ENCODE data around the gene AGBL1. TPM values are rescaled to one million over a fixed set of nuclear protein-coding genes. Genes with fewer than 3 reads are reported as not detected.

AGBL1 gene
- total RNA-seq, 2 donors from 2014 or later = not detected

- no peak overlapping the region for H3K27ac Mint-ChIP-seq
- peaks cover 0 to 3% of the 10 kb centered on the region in 2 donors for H3K9me3 Mint-ChIP-seq
- ATAC-seq (no peak), DNase-seq (ENCODE audit: low spot score in 2 of 2) (no peak)
- no peaks in the 10 kb centered on the region for H3K36me3 Mint-ChIP-seq
Observed at GRCh38 chr15:86237111-86237500, 157.4 kb downstream of the AGBL1 start.

- no peak for ATAC-seq
- no peak for DNase-seq (ENCODE audit: low spot score in 2 of 2)
- Mint-ChIP-seq H3K27ac (no peak overlapping the region), H3K9me3 (peaks cover 0 to under 1% of the 10 kb centered on the region in 2 donors), H3K36me3 (no peaks in the 10 kb centered on the region)
Observed at GRCh38 chr15:86247249-86247955, 167.7 kb downstream of the AGBL1 start.

- DNase-seq (ENCODE audit: low spot score in 2 of 2) (no peak), ATAC-seq (no peak)
- no peak overlapping the region for H3K27ac Mint-ChIP-seq
- no peaks in the 10 kb centered on the region for H3K36me3 Mint-ChIP-seq
- no peaks in the 10 kb centered on the region for H3K9me3 Mint-ChIP-seq
Observed at GRCh38 chr15:86255247-86255646, 175.6 kb downstream of the AGBL1 start.

GRCh38 chr15:86256628-86257027, 177.0 kb downstream of the AGBL1 start:
- no peaks in the 10 kb centered on the region for H3K36me3 Mint-ChIP-seq
- no peaks in the 10 kb centered on the region for H3K9me3 Mint-ChIP-seq
- no peak for DNase-seq (ENCODE audit: low spot score in 2 of 2)
- no peak overlapping the region for H3K27ac Mint-ChIP-seq
- no peak for ATAC-seq

GRCh38 chr15:86259589-86259988, 179.9 kb downstream of the AGBL1 start:
- H3K36me3 Mint-ChIP-seq = no peaks in the 10 kb centered on the region
- no peak for DNase-seq (ENCODE audit: low spot score in 2 of 2)
- ATAC-seq = no peak
- H3K9me3 Mint-ChIP-seq = no peaks in the 10 kb centered on the region
- H3K27ac Mint-ChIP-seq = no peak overlapping the region

- H3K9me3 Mint-ChIP-seq = no peaks in the 10 kb centered on the region
- no peaks in the 10 kb centered on the region for H3K36me3 Mint-ChIP-seq
- no peak for ATAC-seq
- no peak overlapping the region for H3K27ac Mint-ChIP-seq
- DNase-seq (ENCODE audit: low spot score in 2 of 2) = no peak
Observed at GRCh38 chr15:86263230-86263629, 183.6 kb downstream of the AGBL1 start.

- H3K9me3 Mint-ChIP-seq = no peaks in the 10 kb centered on the region
- ATAC-seq (no peak), DNase-seq (ENCODE audit: low spot score in 2 of 2) (no peak)
- H3K27ac Mint-ChIP-seq = no peak overlapping the region
- no peaks in the 10 kb centered on the region for H3K36me3 Mint-ChIP-seq
Observed at GRCh38 chr15:86266896-86267484, 187.3 kb downstream of the AGBL1 start.

- Mint-ChIP-seq H3K27ac (no peak overlapping the region), H3K36me3 (no peaks in the 10 kb centered on the region), H3K9me3 (no peaks in the 10 kb centered on the region)
- ATAC-seq (no peak), DNase-seq (ENCODE audit: low spot score in 2 of 2) (no peak)
Observed at GRCh38 chr15:86267892-86268291, 188.2 kb downstream of the AGBL1 start.

- ATAC-seq = no peak
- H3K36me3 Mint-ChIP-seq = no peaks in the 10 kb centered on the region
- DNase-seq (ENCODE audit: low spot score in 2 of 2) = no peak
- H3K27ac Mint-ChIP-seq = no peak overlapping the region
- no peaks in the 10 kb centered on the region for H3K9me3 Mint-ChIP-seq
Observed at GRCh38 chr15:86268558-86268957, 188.9 kb downstream of the AGBL1 start.

- Mint-ChIP-seq H3K36me3 (no peaks in the 10 kb centered on the region), H3K9me3 (no peaks in the 10 kb centered on the region), H3K27ac (no peak overlapping the region)
- ATAC-seq (no peak), DNase-seq (ENCODE audit: low spot score in 2 of 2) (no peak)
Observed at GRCh38 chr15:86273309-86273708, 193.6 kb downstream of the AGBL1 start.

- no peak for DNase-seq (ENCODE audit: low spot score in 2 of 2)
- Mint-ChIP-seq H3K36me3 (no peaks in the 10 kb centered on the region), H3K9me3 (no peaks in the 10 kb centered on the region), H3K27ac (no peak overlapping the region)
- no peak for ATAC-seq
Observed at GRCh38 chr15:86275361-86275760, 195.7 kb downstream of the AGBL1 start.

- ATAC-seq = no peak
- H3K36me3 Mint-ChIP-seq = no peaks in the 10 kb centered on the region
Observed at GRCh38 chr15:86278586-86278985, 198.9 kb downstream of the AGBL1 start.

GRCh38 chr15:86284635-86285034, 205.0 kb downstream of the AGBL1 start:
- no peak for DNase-seq (ENCODE audit: low spot score in 2 of 2)
- no peak for ATAC-seq
- no peaks in the 10 kb centered on the region for H3K36me3 Mint-ChIP-seq
- H3K27ac Mint-ChIP-seq = no peak overlapping the region
- no peaks in the 10 kb centered on the region for H3K9me3 Mint-ChIP-seq

More at GRCh38 chr15:86278586-86278985, 198.9 kb downstream of the AGBL1 start:
- Mint-ChIP-seq H3K9me3 (no peaks in the 10 kb centered on the region), H3K27ac (no peak overlapping the region)
- no peak for DNase-seq (ENCODE audit: low spot score in 2 of 2)

- Mint-ChIP-seq H3K27ac (no peak overlapping the region), H3K36me3 (no peaks in the 10 kb centered on the region), H3K9me3 (no peaks in the 10 kb centered on the region)
- ATAC-seq = no peak
- no peak for DNase-seq (ENCODE audit: low spot score in 2 of 2)
Observed at GRCh38 chr15:86295511-86295910, 215.8 kb downstream of the AGBL1 start.

- no peaks in the 10 kb centered on the region for H3K36me3 Mint-ChIP-seq
- no peak overlapping the region for H3K27ac Mint-ChIP-seq
- DNase-seq (ENCODE audit: low spot score in 2 of 2) (no peak), ATAC-seq (no peak)
- H3K9me3 Mint-ChIP-seq = no peaks in the 10 kb centered on the region
Observed at GRCh38 chr15:86296769-86297168, 217.1 kb downstream of the AGBL1 start.

- H3K9me3 Mint-ChIP-seq = no peaks in the 10 kb centered on the region
- H3K27ac Mint-ChIP-seq = no peak overlapping the region
- DNase-seq (ENCODE audit: low spot score in 2 of 2) (no peak), ATAC-seq (no peak)
- no peaks in the 10 kb centered on the region for H3K36me3 Mint-ChIP-seq
Observed at GRCh38 chr15:86300390-86301125, 220.9 kb downstream of the AGBL1 start.

GRCh38 chr15:86311568-86312280, 232.1 kb downstream of the AGBL1 start:
- DNase-seq (ENCODE audit: low spot score in 2 of 2) (no peak), ATAC-seq (peak; percentile 39 to 92)
- no peaks in the 10 kb centered on the region for H3K36me3 Mint-ChIP-seq
- H3K27ac Mint-ChIP-seq = no peak overlapping the region
- no peaks in the 10 kb centered on the region for H3K9me3 Mint-ChIP-seq
